HL-60/S4 (cell line): ENCODE data around the gene PDPK1.

Experiments
- in situ Hi-C: fragments of 300-500 bp; cut with MboI; formaldehyde crosslinking; loops from 2 replicates; pipeline ENCODE4 v1.14.3; 2022; ENCODE audit warnings: low sequenced_read_pairs

Gene PDPK1

DNA sequence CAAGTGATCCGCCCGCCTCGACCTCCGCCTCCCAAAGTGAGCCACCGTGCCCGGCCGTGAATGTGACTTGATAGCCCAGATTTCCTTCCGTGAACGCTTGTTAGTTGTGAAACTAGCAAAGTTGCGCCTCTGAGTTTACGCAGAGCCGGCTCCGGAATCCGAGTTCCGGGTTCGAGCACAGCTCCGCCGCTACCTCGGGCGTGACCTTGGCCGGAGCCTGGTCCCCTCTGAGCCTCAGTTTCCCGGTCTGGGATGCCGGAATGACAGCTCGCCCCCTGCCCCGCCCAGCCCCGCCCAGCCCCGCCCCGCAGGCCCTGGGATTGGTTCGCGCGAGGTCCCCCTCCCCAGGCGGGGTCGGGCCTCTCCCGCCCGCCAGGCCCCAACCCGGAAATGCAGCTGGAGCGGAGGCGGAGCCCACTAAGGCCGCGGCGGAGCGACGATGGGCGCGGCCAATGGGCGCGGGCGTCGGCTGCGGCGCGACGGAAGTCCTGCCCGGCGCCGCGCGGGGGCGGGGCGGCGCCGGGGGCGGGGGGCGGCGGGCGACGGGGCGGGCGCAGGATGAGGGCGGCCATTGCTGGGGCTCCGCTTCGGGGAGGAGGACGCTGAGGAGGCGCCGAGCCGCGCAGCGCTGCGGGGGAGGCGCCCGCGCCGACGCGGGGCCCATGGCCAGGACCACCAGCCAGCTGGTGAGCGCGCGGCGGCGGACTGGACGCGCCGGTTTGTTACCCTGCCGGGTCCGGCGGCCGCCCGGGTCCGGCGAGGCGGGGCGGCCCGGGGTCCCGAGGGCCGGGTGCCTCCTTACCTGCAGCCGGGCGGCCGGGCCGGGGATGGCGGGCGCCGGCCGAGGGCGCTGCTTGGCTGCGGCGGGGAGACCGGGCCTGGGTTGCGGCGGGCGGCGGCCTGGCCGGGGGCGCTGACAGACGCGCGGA is at the start of gene PDPK1:
Gene PDPK1 (plus strand): TSS at position 571 of the 929 bp plus-strand sequence. CDS start 92 bp downstream, at position 663.
- in situ Hi-C loops, result no loop called here

DNA sequence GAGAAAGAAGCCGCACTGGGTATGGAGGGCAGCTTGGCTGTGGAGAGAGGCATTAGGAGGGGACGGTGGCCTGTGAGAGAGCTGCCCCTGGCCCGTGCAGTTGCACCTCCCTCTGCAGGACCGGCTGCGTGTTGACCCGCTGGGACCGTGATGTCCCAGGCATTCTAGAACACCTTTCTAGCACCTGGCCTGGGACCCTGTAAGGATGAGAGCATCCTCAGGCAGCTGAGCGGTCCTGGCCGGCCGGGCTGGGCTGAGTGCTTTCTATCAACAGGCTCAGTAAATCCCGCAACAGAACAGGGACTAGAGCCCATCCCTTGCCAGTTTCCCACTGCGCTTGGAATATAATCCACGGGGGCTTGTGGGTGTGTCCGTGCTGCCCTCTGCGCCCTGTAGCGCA is 48.2 kb upstream of the PDPK1 start:
- in situ Hi-C loops, result loop anchor here (25.0 kb wide), 1 partner anchor 477 kb away; the partner anchor contains the start of genes NPW and ZNF598

DNA sequence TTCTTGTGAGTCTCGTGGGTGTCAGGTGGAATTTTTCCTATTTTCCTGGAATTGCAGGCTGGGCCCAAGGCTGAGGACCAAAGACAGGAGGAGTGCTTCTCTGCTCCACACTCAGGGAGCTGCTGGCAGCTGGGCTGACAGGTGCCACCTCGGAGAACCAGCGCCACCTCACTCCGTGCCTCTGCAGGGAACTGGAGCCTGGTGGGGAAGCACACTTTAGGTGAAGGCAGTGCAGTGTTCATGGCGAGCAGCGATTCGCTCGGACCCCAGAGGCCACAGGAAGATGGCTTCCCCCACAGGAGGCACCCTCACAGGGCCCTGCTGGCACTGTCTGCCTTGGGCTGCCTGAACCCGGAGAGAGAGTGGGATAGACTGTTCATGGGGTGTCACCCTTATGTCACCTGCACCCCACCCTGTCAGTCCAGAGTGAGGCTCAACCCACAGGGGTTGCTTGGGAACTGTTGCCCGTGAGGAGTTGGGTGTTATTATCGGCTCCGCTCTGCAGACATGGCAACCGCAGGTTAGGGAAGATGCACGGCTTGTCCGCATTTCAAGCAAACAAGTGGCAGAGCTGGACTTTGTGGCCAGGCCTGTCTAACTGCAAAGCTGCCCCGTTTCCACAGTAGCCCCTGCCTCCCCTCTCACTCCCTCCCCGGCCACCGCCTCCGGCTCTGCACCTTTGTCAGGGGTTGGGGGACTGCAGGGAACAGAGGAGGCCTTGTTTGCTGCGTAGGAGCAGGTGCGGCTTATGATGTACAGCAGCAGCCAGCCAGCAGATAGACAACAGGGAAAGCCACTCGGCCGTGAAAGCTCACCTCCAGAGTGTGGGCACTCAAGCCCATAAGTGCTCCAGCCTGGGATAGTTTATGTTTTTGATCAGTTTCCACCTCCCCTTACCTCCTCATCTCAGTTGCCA is 47.4 kb upstream of the PDPK1 start:
- in situ Hi-C loops, result loop anchor here (25.0 kb wide), 1 partner anchor 478 kb away; the partner anchor contains the start of genes NPW and ZNF598

DNA sequence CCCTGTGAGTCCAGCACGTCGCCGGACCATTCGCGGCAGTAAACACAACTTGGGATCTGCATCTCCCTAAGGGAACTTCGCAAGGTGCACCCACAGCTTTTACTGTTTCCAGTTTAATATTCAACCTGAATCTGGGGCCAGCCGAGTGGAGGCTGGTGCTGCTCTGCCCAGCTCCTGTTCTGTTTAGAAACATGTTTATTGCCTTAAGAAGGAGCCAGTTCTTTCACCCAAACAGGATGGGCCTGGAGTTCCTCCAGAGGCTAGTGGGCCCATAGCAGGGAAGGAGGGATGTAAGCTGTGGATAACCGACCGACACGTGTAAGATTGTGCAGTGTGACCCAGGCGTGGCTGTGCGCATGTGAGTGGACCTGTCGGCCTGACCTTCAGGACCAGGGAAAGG is 45.5 kb upstream of the PDPK1 start:
- in situ Hi-C loops, result loop anchor here (25.0 kb wide), 1 partner anchor 480 kb away; the partner anchor contains the start of genes NPW and ZNF598

DNA sequence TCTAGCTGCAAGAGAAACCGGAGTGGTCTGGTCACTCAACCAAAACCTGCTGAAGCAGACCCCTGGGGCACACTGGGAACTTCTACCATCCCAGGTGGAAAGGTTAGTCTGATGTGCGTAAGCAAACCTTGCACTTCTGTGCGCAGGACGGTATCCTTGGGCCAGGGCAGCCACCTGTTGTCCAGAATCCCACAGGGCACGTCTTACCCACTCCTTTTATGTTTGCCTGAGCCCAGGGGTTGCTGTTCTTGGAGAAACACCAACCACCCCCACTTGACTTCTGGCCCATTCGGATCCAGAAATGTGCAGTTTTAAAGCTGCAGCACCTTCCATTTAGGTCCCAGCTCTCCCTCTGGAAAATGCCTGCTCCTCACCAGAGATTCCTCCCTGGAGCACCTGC is 44.2 kb upstream of the PDPK1 start:
- in situ Hi-C loops, result loop anchor here (25.0 kb wide), 1 partner anchor 481 kb away; the partner anchor contains the start of genes NPW and ZNF598

DNA sequence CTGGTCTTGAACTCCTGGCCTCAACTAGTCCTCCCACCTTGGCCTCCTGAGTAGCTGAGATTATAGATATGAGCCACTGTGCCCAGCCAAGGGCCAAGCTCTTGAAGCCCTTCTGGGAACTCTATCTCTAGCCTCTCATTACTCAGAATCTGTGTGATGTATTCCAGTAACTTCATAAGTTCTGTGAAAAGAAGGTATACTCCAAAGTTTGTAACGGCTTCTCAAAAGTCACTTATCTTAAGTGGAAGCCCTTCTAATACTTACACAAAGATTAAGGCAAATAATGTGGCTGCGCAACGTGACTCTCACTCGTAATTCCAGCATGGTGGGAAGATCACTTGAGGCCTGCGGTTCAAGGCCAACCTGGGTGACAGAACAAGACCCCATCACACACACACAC is 43.2 kb upstream of the PDPK1 start:
- in situ Hi-C loops, result loop anchor here (25.0 kb wide), 1 partner anchor 482 kb away; the partner anchor contains the start of genes NPW and ZNF598

DNA sequence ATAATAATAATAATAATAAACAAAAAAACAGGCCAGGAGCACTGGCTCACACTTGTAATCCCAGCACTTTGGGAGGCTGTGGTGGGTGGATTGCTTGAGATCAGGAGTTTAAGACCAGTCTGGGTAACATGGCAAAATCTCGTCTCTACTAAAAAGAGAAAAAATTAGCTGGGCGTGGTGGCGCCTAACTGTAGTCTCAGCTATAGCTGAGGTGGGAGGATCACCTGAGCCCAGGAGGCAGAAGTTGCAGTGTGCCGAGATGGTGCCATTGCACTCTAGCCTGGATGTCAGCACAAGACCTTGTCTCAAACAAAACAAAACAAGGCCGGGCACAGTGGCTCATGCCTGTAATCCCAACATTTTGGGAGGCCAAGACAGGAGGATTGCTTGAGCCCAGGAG is 42.8 kb upstream of the PDPK1 start:
- in situ Hi-C loops, result loop anchor here (25.0 kb wide), 1 partner anchor 483 kb away; the partner anchor contains the start of genes NPW and ZNF598

DNA sequence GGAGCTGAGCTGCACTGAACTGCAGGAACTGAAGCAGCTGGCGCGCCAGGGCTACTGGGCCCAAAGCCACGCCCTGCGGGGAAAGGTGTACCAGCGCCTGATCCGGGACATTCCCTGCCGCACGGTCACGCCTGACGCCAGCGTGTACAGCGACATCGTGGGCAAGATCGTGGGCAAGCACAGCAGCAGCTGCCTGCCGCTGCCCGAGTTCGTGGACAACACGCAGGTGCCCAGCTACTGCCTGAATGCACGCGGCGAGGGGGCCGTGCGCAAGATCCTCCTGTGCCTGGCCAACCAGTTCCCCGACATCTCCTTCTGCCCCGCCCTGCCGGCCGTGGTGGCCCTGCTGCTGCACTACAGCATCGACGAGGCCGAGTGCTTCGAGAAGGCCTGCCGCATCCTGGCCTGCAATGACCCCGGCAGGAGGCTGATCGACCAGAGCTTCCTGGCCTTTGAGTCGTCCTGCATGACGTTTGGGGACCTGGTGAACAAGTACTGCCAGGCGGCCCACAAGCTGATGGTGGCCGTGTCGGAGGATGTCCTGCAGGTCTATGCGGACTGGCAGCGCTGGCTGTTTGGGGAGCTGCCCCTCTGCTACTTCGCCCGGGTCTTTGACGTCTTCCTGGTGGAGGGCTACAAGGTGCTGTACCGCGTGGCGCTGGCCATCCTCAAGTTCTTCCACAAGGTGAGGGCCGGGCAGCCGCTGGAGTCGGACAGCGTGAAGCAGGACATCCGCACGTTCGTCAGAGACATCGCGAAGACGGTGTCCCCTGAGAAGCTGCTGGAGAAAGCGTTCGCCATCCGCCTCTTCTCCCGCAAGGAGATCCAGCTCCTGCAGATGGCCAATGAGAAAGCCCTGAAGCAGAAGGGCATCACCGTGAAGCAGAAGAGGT is 41.4 kb upstream of the PDPK1 start:
- in situ Hi-C loops, result loop anchor here (25.0 kb wide), 1 partner anchor 484 kb away; the partner anchor contains the start of genes NPW and ZNF598

DNA sequence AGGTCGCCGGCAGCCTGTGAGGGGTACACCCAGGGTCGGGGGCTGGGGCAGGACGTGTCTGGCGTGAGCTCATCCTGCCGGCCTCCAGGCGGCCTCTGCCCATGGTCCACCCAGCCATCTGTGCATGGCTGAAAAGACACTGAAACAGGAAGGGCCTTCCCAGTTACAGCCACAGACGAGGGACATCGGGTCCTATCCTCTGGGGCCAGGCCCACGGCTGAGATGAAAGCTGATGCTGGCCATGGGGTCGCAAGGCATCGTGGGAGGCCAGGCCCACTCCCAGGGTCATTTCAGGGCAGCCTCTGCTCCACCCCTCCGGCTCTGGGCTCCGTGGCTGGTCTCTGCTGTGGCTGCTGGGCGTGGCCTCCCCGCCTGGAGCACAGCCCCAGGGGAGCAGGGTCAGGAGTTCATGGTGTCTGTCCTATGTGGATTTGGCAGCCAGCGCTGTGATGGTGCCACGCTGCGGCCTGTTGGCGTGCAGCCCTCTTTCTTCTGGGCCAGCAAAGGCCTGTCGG is 40.6 kb upstream of the PDPK1 start:
- in situ Hi-C loops, result loop anchor here (25.0 kb wide), 1 partner anchor 485 kb away; the partner anchor contains the start of genes NPW and ZNF598

DNA sequence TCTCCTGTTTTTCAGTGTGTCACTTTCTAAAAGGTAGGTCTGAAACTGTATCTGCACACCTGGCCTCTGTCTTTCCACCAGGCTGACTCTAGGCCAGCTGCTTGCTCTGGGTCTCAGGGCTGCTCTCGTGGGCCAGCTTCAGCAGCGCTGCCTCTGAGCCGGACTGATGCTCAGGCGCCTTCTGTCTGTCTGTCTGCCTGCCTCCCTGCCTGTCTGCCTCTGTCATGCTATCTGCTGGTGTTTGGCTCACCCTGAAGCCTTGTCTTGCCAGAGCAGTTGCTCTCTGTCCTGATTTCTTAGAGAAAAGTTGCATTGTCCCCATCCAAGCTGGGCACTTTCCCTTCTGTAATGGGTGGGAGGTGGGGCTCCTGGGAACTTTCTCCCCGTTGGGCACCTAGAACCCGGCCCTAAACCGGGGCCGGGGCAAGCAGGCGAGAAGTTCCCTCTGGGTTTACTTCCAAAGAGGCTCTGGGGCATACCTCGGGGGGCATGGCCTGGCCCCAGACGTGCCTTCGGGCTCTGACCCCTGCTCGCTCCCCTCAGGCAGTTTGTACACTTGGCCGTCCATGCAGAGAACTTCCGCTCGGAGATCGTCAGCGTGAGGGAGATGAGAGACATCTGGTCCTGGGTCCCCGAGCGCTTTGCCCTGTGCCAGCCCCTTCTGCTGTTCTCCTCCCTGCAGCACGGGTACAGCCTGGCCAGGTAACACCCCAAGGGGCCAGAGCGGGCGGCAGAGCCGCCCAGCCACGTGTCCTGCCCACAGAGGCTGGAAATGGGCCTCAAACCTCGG is 39.9 kb upstream of the PDPK1 start:
- in situ Hi-C loops, result loop anchor here (25.0 kb wide), 1 partner anchor 486 kb away; the partner anchor contains the start of genes NPW and ZNF598

DNA sequence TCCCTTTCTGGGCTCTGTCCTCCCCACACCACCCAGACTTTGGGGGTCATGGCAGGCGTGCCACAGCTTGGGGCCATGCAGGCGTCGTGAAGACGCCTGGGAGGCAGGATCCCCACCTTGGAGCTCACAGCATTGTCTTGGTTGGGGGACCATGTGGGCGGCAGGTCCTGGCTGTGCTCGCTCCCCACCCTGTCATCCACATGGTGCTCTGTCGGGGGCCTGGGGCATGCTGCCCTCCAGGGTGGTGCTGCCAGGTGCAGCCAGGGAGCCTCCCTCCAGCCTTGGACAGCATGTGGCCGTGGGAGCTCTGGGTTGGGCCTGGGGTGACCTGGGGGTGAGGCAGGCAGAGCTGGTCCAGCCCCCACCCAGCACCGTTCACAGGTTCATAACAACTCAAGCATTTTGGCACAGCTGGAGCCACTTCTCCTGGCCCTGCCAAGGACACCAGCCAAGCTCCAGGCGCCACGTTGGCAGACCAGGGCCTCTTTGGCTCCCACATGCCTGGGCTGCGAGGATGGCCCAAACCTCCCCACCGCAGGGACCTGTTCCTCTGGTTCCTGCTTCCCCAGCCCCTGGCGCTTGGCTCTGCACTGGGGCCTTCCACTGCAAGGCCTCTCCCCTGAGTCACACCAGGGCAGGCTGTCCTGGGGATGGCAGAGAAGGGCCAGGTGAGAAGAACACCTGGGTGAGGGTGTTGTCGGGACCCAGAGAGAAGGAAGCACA is 39.1 kb upstream of the PDPK1 start:
- in situ Hi-C loops, result loop anchor here (25.0 kb wide), 1 partner anchor 486 kb away; the partner anchor contains the start of genes NPW and ZNF598

DNA sequence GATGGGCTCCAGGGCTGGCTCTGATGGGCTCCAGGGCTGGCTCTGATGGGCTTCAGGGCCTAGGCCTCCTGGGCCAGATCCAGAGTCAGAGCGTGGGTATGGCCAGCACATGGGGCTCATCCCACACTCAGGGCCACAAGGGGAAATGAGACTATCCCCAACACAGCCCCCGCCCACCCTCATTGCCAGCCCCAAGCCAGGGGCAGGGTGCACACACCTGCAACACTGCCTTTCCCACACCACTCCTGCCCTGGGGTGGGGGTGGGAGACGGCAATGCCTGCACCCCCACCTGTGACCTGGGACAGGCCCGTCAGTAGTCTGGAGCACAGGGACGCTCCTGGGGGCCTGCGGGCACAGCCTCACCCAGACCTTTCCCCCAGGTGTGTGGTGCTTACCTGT is 38.4 kb upstream of the PDPK1 start:
- in situ Hi-C loops, result loop anchor here (25.0 kb wide), 1 partner anchor 487 kb away; the partner anchor contains the start of genes NPW and ZNF598

DNA sequence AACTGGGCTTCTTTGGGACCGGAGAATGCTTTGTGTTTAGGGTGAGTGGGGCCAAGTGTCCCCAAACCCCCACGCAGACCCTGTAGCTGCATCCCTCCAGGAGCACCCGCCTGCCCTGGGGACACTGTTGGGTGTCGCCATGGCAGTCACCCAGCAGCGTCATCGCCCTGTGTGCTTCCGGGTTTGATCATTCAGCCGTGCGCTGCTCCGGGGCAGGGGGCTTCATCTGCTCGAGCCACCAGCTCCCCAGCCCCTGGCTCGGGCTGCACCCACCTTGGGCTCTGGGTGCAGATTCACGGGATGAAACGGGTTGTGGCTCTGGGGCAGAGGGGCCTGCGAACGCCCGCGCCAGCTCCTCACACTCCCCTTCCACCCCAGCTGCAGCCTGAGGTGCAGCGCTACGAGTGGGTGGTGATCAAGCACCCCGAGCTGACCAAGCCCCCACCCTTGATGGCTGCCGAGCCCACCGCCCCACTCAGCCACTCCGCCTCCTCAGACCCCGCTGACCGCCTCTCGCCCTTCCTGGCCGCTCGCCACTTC is 37.9 kb upstream of the PDPK1 start:
- in situ Hi-C loops, result loop anchor here (25.0 kb wide), 1 partner anchor 488 kb away; the partner anchor contains the start of genes NPW and ZNF598

DNA sequence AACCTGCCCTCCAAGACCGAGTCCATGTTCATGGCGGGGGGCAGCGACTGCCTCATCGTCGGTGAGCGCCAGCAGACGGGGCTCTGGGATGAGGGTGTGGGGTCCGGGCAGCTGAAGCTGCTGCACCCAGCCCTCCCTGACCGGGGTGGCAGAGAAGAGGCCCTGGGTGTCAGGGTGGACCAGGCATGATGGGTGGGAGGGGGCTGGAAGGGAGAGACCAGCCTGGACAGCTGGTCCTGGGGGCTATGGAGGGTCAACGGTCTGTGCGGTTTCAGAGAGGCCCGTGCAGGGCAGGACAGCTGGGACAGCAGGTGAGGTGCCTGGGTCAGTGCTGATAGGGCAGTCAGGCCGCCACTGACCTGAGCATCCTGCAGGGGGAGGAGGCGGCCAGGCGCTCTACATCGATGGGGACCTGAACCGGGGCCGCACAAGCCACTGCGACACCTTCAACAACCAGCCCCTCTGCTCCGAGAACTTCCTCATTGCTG is 37.3 kb upstream of the PDPK1 start:
- in situ Hi-C loops, result no loop called here

DNA sequence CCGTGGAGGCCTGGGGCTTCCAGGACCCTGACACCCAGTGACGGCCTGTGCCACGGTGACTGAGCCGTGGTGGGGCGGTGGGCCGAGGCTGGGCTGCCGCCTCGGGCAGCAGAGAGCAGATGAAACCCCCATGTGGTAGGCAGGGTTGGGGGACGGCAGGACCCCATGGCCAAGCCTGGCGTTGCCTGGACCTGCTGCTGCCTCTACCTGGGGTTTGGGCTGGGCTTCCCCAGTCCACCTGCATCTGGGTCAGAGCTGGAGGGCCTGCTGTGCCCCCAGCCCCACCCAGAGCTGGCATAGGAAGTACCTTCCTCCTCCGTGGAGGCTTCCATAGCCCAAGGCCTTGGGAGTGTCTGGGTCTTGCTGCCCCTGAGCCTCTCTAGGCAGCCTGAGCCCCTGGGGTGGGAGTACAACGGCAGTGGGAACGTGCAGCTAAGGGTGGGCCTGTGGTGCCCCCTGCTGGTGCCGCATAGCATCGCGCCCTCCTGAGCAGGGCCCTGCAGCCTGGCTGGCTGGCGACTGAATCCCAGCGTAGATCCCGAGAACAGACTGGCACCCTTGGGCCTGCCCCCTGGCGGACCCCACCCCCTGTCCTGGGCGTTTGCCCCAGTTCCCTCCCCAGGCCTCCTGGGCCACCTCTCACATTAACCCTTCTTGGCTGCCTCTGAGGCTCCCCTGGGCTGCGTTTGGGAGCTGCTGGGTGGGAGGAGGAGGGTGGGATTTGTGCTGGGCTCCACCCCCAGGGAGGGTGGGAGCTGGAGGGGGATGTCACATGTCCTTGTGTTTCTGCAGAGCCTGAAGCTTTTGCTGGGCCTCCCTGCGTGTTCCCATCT is 36.7 kb upstream of the PDPK1 start:
- in situ Hi-C loops, result no loop called here
